Measurements from ENCODE around the gene ERO1A.

DNA sequence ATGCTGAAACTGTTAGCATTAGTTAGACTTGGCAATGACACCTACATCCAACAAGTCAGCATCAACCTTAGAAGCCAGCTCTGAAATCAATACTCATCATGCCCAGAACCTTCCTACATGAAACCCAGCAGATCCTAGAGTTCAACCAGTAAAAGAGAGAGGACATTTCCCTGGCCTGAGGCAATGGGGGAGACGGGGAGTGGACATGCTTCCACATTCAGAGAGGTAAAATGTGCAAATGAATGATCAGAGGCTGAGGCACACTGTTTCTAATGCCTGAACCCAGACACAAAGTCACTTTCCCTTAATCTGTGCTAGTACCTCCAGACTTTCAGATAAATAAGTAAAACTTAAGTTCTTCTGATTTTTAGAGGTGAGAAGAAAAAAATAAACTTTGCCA is 34.5 kb downstream of the ERO1A start:
- TF ChIP-seq, protein P1, sequence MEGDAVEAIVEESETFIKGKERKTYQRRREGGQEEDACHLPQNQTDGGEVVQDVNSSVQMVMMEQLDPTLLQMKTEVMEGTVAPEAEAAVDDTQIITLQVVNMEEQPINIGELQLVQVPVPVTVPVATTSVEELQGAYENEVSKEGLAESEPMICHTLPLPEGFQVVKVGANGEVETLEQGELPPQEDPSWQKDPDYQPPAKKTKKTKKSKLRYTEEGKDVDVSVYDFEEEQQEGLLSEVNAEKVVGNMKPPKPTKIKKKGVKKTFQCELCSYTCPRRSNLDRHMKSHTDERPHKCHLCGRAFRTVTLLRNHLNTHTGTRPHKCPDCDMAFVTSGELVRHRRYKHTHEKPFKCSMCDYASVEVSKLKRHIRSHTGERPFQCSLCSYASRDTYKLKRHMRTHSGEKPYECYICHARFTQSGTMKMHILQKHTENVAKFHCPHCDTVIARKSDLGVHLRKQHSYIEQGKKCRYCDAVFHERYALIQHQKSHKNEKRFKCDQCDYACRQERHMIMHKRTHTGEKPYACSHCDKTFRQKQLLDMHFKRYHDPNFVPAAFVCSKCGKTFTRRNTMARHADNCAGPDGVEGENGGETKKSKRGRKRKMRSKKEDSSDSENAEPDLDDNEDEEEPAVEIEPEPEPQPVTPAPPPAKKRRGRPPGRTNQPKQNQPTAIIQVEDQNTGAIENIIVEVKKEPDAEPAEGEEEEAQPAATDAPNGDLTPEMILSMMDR (IDR thresholded peaks at IDR 0.05) = no peak
- TF ChIP-seq POLR2A (IDR thresholded peaks at IDR 0.05) = no peak

Data from tibial nerve (tissue), 3 donors.